IPS-18c (cell line): ENCODE results near the gene VENTX.
"Not testable (repeated sequence)": the region's sequence is repeated elsewhere in the genome, so short reads cannot be mapped to it uniquely, and the experiment has no call there.

Experiments
- H3K4me3 ChIP-seq: 2 replicates; pipeline ENCODE4 v1.7.0; 2013; ENCODE audit warnings: low read depth, mild to moderate bottlenecking, low read length, moderate library complexity; ENCODE audit not compliant: insufficient read depth
- H3K9me3 ChIP-seq: one replicate; pipeline ENCODE4 v1.6.1; 2013; ENCODE audit warnings: mild to moderate bottlenecking, low read length, moderate library complexity; ENCODE audit not compliant: control insufficient read depth, insufficient read depth

VENTX gene

GRCh38 chr10:133227256-133227655 lies 10.4 kb upstream of the VENTX start:
- Histone ChIP-seq H3K4me3 (no peak overlapping the region), H3K9me3 (peaks cover 2% of the 10 kb centered on the region)

GRCh38 chr10:133229265-133230043 lies 8.2 kb upstream of the VENTX start:
- Histone ChIP-seq H3K9me3 (peaks cover under 1% of the 10 kb centered on the region), H3K4me3 (peak overlapping the region; percentile 53)

- peak within 1 kb of the TSS; percentile 53 for H3K4me3 ChIP-seq
- H3K9me3 ChIP-seq = no peaks in the 10 kb centered on the region
Observed at GRCh38 chr10:133230044-133230361, 7.7 kb upstream of the VENTX start, which contains the start of gene UTF1. Gene UTF1, plus strand, starts transcription at chr10:133230217. Its CDS starts 72 bp downstream, at chr10:133230289.

- peak overlapping the region; percentile 51 for H3K4me3 ChIP-seq
- peaks cover 4% of the 10 kb centered on the region for H3K9me3 ChIP-seq
Observed at GRCh38 chr10:133230387-133231195, 7.1 kb upstream of the VENTX start.

GRCh38 chr10:133231244-133231945 lies 6.3 kb upstream of the VENTX start:
- H3K9me3 ChIP-seq = peaks cover 4% of the 10 kb centered on the region
- H3K4me3 ChIP-seq = peak overlapping the region; percentile 51

- Histone ChIP-seq H3K9me3 (peaks cover 4% of the 10 kb centered on the region), H3K4me3 (peak overlapping the region; percentile 51)
Observed at GRCh38 chr10:133231946-133232574, 5.6 kb upstream of the VENTX start.

- H3K9me3 ChIP-seq, H3K4me3 ChIP-seq: not testable (repeated sequence)
Observed at GRCh38 chr10:133234796-133235195, 2.9 kb upstream of the VENTX start.

- Histone ChIP-seq H3K4me3 (peak overlapping the region; percentile 28; the same call in 1 of the 2 replicates), H3K9me3 (peaks cover 4% of the 10 kb centered on the region)
Observed at GRCh38 chr10:133235265-133235855, 2.3 kb upstream of the VENTX start.

- Histone ChIP-seq H3K4me3 (peak overlapping the region; percentile 10), H3K9me3 (peaks cover 4% of the 10 kb centered on the region)
Observed at GRCh38 chr10:133235932-133236331, 1.7 kb upstream of the VENTX start.

- H3K4me3 ChIP-seq = peak overlapping the region; percentile 51
- H3K9me3 ChIP-seq = peaks cover 4% of the 10 kb centered on the region
Observed at GRCh38 chr10:133236401-133237240, 1.0 kb upstream of the VENTX start.

GRCh38 chr10:133237241-133237587 lies 441 bp upstream of the VENTX start:
- Histone ChIP-seq H3K4me3 (peak overlapping the region; percentile 51), H3K9me3 (peaks cover 6% of the 10 kb centered on the region)

GRCh38 chr10:133238466-133238804 lies 780 bp downstream of the VENTX start:
- Histone ChIP-seq H3K9me3 (peaks cover 6% of the 10 kb centered on the region), H3K4me3 (peak overlapping the region; percentile 51)

- Histone ChIP-seq H3K9me3 (peaks cover 6% of the 10 kb centered on the region), H3K4me3 (no peak overlapping the region)
Observed at GRCh38 chr10:133239990-133240389, 2.3 kb downstream of the VENTX start.

- Histone ChIP-seq H3K4me3 (no peak overlapping the region), H3K9me3 (peaks cover 2% of the 10 kb centered on the region)
Observed at GRCh38 chr10:133241501-133242205, 4.0 kb downstream of the VENTX start.

- peaks cover 2% of the 10 kb centered on the region for H3K9me3 ChIP-seq
- no peak overlapping the region for H3K4me3 ChIP-seq
Observed at GRCh38 chr10:133242611-133243356, 5.1 kb downstream of the VENTX start.
